NCI-H226 (cell line): ENCODE results near the gene ATP6V0E2.
"Not testable (repeated sequence)": the region's sequence is repeated elsewhere in the genome, so short reads cannot be mapped to it uniquely, and the experiment has no call there.

Experiments used
- DNase-seq: peaks from one replicate; pipeline ENCODE4 v3.0.0-alpha.2; 2015

Gene ATP6V0E2

DNA sequence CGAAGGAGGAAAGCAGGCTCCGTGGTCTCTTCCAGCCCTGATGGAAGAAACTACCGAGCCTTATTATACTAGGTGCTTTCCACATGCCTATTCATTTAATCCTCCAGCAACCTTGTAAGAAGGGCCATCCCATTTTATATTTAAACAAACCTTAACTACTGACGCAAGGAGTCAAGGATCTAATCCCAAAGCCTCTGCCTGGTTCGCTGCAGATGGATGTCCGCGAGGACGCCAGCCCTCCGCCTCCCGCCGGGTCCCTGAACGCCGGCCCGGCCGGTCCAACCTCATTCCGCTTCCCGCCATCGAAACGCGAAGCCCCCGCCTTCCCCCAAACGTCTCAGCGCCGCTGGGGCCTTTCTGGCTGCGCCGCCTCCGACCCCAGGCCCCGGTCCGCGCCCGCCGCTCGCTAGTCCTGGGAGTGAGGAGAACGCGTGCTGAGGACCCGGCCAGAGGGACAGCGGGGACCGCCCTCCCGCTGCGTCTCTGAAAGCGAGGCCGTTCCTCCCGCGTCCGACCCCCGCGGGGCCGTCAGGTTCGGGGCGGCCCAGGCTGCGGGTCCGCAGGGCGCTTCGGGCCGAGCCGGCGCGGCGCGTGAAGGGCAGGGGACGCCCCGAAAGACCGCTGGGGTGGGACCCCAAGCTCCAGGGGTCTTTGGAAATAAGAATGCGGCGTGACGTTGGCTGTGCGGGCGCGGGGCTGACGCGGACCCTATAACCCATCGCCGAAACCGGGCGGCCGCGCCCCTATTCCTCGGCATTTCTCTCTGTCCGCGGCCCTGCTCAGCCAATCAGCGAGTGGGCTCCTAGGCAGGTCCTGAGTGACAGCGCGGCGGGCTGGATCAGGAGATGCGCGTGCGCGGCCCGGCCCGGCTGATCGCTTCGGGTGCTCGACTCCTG, at the start of gene ATP6V0E2:
ATP6V0E2 (plus strand) TSS at position 896 of the 896 bp plus-strand sequence. CDS start 97 bp downstream, outside the sequence.
- peak; percentile 87 for DNase-seq

- DNase-seq: no peak
Measured at GRCh38 chr7:149824301-149824741, 49.4 kb upstream of the ATP6V0E2 start.

DNA sequence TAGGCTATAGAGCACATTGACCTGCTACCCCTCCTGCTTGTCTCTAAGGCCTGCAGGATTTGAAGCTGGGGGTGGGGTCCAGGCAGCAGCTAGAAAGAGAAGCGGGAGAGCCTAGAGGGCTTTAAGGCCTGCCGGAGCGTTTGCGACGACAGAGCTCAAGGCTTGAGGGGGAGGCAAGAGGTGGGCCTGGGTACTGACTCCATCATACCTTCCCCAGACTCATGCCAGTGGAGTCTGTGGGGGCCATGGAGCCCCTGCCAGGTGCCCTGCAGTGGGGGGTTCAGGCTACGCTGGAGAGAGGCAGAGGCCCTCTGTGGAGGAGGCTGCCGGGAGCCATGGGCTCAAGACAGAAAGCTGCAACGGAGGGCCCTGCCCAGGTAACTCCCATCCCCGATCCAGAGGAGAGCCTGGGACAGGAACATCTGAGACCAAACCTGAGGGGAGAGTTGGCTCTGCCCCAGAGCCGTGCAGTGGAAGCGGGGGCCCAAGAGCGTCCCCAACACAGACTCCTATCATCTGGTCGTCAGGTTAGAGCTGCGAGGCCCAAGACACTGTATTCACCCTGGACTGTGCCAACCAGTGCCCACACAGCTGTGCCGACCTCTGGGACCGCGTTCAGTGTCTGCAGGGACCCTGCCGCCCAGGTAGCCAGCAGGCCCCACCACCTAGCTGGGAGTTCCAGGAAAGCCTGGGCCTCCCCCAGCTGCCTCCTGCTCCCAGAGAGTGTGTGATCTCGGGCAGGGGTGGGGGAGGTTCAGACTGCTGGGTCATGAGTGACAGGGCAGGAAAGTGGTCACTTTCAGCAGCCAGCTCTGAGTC, 48.8 kb upstream of the ATP6V0E2 start:
- no peak for DNase-seq

DNA sequence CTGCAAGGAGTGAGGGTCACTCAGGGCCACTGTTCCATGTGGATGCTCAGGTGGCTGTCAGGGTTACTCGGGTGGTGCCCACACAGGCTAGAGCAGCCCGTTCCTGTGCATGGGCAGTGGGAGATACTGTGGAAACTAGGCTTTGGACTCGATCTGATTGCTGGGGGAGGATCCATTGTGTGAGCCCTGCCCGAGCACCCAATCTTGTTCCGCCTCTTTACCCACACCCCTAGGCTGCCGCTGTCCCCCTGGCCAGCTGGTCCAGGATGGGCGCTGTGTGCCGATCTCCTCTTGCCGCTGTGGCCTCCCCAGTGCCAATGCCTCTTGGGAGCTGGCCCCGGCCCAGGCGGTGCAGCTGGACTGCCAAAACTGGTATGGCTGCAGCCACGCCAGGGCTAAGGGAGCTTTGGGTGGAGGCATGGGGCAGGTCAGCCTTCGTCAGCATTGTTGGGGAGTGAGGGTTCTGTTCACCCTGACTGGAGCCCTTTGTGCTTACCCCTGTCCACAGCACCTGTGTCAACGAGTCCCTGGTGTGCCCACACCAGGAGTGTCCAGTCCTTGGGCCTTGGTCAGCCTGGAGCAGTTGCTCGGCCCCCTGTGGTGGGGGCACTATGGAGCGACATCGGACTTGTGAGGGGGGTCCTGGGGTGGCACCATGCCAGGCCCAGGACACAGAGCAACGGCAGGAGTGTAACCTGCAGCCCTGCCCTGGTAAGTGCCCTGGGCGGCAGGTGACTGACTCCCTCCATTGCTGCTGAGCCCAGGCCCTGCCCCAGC, 48.0 kb upstream of the ATP6V0E2 start:
- no peak for DNase-seq

DNA sequence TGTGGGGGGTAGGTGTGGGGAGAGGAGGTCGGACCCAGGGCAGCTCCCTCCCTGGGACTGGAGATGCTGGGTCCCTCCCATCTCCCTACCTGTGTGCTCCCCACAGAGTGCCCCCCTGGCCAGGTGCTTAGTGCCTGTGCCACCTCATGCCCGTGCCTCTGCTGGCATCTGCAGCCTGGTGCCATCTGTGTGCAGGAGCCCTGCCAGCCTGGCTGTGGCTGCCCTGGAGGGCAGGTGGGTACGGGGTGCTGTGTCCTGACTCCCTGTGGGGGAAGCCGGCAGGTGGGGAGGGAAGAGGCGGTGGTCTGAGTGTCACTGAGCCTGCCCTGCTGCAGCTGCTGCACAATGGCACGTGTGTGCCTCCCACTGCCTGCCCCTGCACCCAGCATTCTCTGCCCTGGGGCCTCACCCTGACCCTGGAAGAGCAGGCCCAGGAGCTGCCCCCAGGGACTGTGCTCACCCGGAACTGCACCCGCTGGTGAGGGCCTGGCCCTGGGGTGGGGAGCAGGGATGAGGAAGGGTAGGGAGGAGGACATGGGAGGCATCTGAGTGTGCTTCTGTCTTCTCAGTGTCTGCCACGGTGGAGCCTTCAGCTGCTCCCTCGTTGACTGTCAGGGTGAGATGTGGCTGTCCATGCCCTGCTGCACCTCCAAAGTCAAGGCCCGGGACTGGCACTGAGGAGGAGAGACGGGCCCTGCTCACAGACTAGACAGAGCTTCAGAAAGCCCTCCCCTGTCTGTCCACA, 47.3 kb upstream of the ATP6V0E2 start:
- no peak for DNase-seq

DNA sequence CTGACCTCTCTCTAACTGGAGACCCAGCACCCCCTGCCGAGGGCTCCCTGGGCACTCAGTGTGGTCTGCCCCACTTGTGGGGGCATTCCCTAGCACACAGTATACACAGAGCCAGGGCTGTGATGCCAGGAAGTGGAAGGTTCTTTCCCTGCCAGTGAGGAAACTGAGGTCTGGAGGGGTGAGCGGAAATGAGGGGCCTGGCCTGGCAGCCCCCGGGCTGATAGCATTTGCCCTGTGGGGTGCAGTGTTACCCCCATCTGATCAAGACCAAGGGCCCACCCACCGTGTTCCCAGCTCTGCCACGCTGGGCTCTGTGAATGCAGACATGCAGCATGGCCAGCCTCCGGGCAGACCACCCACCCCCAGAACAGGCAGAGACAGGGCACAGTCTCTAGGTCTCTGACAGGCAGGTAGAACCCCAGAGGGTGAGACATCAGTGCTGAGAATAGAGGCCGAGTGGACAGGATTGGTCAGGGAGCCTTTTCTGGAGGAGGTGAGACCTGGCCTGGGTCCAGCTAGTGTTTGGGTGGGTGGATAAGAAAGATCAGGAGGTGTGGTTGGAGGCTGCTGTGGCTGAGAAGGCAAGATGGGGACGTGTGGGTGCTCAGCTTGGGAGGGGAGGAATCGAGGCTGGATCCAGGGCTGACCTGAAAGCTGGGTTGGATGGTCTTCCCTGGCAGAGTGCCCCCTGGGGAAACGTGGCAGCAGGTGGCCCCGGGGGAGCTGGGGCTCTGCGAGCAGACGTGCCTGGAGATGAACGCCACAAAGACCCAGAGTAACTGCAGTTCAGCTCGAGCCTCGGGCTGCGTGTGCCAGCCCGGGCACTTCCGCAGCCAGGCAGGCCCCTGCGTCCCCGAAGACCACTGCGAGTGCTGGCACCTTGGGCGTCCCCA, 46.4 kb upstream of the ATP6V0E2 start:
- DNase-seq: no peak

DNA sequence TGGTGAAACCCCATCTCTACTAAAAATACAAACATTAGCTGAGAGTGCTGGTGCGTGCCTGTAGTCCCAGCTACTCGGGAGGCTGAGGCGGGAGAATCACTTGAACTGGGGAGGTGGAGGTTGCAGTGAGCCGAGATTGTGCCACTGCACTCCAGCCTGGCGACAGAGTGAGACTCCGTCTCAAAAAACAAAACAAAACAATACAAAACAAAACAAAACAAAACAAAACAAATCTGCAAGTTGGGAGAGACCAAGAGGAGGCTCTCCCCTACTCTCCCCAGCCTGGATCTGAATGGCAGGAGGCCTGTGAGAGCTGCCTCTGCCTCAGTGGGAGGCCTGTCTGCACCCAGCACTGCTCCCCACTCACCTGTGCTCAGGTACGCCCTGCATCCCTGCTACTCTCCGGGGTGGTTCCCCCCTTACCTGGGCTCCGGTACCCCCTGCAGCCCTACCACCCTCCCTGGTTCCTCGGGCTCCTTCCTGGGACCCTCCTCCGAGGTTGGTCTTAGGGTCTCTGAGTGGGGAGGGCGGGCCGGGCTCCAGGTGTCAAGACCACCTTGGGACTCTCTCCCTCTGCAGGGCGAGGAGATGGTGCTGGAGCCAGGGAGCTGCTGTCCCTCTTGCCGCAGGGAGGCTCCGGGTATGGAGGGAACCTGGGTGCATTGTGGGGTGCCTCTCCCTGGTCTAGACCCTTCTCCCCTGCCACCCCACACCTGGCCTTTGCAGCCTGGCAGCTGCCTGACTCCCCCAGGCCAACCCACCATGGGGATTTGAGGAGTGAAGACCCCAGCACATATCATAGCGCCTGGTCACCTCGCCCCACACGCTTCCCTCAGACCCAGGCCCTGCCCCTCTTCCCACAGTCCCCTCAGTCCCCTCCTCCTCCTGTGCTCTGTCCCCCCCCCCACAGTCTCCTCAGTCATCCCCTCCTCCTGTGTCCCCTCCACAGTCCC, 45.1 kb upstream of the ATP6V0E2 start:
- DNase-seq: no peak

- not testable (repeated sequence) for DNase-seq
Measured at GRCh38 chr7:149830527-149830926, 43.2 kb upstream of the ATP6V0E2 start.

- DNase-seq: no peak
Measured at GRCh38 chr7:149830997-149831740, 42.6 kb upstream of the ATP6V0E2 start.

GRCh38 chr7:149831741-149832219, 42.0 kb upstream of the ATP6V0E2 start:
- DNase-seq: no peak

DNA sequence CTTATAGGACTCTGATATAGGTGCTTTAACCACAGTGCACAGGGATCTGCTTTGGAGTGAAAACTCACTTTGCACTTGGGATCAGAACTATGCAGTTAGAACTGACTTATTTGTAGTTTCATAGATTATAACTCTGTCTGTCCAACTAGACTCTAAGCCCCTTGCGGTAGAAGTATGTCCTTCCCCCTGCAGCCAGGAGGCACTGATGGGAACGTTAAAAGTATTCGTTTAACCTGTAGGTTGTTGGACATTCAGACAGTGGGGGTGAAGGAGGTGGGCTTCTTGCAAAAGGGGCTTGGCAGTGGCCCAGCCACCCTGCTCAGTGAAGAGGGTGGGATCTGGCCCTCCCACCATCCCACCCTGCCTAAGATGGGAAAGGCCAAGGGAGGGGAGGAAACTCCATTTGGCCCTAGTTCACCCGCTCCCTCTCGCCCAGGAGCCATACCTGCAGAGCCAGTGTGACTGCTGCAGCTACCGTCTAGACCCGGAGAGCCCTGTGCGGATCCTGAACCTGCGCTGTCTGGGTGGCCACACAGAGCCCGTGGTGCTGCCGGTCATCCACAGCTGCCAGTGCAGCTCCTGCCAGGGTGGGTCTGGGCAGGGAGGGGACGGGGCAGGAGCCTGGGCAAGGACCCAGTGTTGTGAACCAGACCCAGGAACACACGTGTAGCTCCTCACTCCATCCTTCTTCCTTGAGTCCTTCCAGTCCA, 41.3 kb upstream of the ATP6V0E2 start:
- DNase-seq: no peak

GRCh38 chr7:149833495-149834130, 40.2 kb upstream of the ATP6V0E2 start:
- DNase-seq: no peak

DNA sequence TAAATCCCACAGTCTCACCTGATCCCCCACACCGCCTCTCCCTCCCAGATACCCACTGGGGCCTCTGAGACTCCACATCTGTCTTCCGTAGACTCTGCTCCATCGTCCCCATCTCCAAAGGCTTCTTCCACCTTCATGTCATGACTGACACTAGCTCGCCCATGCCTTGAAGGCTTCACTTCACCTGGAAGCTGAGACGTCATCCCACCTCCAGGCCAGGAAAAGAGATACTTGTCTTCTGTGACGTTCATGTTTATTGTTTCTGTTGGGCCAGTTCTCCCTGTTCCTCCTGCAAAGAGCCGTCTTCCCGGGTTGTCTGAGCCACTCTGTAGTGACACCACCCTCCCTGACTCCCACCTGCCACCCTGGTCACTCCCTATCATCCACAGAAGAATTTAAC, 39.2 kb upstream of the ATP6V0E2 start:
- no peak for DNase-seq

- no peak for DNase-seq
Measured at GRCh38 chr7:149836434-149836833, 37.3 kb upstream of the ATP6V0E2 start.

- DNase-seq: no peak
Measured at GRCh38 chr7:149837564-149838223, 36.1 kb upstream of the ATP6V0E2 start.

DNA sequence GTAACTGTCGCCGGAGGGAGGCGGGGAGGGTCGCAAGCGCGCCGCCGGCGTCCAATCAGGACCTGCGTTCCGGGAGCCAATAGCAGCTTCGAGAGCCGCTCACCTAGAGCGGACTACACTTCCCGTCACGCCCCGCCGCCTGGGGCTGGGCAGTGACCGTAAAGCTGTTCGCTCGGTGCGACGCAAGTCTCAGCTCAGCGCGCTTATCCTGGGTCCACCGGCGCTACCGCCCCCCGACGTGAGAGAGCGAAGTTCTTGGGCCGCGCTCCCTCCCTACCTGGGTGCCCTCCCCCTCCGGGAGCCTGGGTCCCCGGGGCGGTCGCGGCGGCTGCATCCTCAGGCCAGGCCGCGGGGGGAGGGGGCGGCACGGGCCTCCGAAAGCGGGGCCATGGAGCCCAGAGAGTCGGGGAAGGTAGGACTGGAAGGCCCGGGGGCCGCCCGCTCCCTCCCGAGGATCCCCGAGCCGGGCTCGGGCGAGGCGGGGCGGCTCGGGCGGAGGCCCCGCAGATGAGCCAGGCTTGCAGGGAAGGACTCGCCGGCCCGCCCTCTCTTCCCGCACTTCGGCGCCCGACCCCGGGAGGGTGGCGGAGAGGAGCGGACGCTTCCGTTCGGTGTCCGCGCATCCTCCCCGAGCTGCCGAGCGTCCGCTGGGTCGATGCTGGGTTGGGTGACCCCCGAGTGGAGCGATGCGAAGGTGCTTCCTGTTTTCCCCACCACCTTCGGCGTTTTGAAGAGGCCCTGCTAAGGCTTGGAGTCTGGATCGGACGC, 35.4 kb upstream of the ATP6V0E2 start, which contains the start of gene ZNF862:
ZNF862 (plus strand) TSS at position 152 of the 768 bp plus-strand sequence; CDS start at position 389, 237 bp downstream.
- peak; percentile 99 for DNase-seq
